ENCODE measurements around the gene CACNB4.

DNA sequence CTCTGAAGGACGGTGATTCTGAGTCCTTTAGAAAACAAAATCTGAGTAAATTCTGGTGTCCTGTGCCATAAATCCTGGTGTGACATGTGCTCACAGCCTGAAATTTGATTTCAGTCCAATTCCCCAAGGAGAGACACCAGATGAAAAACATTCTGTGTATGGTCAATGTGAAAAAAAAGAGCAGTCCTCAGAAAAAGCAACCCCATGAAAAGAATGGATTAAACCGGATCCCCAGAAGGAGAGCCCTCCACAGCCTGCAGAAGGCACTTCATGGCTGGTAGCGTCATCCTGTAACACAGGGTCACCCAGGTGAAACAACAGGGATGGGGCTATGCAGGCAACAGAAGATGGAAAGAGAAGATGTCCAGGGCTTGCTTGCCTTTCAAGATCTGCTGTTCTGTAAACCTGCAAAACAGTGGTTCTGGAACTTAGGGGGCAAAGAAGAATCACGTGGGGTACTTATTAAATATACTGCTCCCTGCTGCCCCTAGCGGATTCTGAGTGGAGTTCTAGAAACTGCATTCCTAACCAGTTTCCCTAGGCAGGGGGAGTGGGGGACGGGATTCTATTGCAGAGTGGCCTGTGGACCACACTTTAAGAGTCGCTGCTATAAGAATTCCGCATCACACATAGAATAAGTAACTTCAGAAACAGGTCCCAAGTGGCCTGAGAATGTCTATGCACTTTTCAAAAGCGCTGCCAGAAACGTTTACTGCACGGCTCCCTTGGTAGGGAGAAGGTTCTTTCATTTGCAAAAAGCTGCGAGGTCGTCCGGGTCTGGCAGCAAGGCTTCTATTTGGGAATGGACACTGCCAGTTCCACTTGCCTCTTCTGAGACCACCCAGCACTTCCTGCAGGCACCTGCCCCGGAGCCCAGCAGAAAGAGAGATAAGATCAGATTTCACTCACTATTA, 151.7 kb downstream of the CACNB4 start:
- TF ChIP-seq POLR2AphosphoS5 (IDR thresholded peaks at IDR 0.05; ENCODE audit: low read depth, low read length) (no peak), TAF1 (IDR thresholded peaks at IDR 0.05; ENCODE audit: borderline replicate concordance, insufficient read depth, low read length) (no peak)

Measured in PFSK-1 (cell line).